ENCODE data around the gene FOXP4.

Gene FOXP4

GRCh38 chr6:41639809-41640371, 93.7 kb downstream of the FOXP4 start:
- TF ChIP-seq ZFX (IDR thresholded peaks at IDR 0.05) (no peak), CTCF (conservative IDR thresholded peaks at IDR 0.05) (no peak)
- no peak overlapping the region for H3K27ac ChIP-seq

- TF ChIP-seq ZFX (IDR thresholded peaks at IDR 0.05) = no peak
- no peak for TF ChIP-seq CTCF (conservative IDR thresholded peaks at IDR 0.05)
- no peak overlapping the region for H3K27ac ChIP-seq
Measured at GRCh38 chr6:41640426-41640825, 94.2 kb downstream of the FOXP4 start.

GRCh38 chr6:41641352-41641925, 95.3 kb downstream of the FOXP4 start:
- no peak for TF ChIP-seq ZFX (IDR thresholded peaks at IDR 0.05)
- no peak for TF ChIP-seq CTCF (conservative IDR thresholded peaks at IDR 0.05)
- no peak overlapping the region for H3K27ac ChIP-seq

- no peak overlapping the region for H3K27ac ChIP-seq
- no peak for TF ChIP-seq ZFX (IDR thresholded peaks at IDR 0.05)
- TF ChIP-seq CTCF (conservative IDR thresholded peaks at IDR 0.05) = no peak
Measured at GRCh38 chr6:41642090-41642959, 96.1 kb downstream of the FOXP4 start.

- TF ChIP-seq ZFX (IDR thresholded peaks at IDR 0.05) = no peak
- TF ChIP-seq CTCF (conservative IDR thresholded peaks at IDR 0.05) = no peak
- H3K27ac ChIP-seq = no peak overlapping the region
Measured at GRCh38 chr6:41642960-41643898, 97.0 kb downstream of the FOXP4 start.

GRCh38 chr6:41643899-41644269, 97.7 kb downstream of the FOXP4 start:
- H3K27ac ChIP-seq = no peak overlapping the region
- TF ChIP-seq CTCF (conservative IDR thresholded peaks at IDR 0.05) (no peak), ZFX (IDR thresholded peaks at IDR 0.05) (no peak)
